H1 (cell line): ENCODE measurements around the gene HRH3. TPM values are rescaled to one million over a fixed set of nuclear protein-coding genes. Genes with fewer than 3 reads are reported as not detected.

Source experiments
- BCL11A ChIP-seq, 2 experiments: IDR thresholded peaks; one replicate each; pipeline ENCODE4 v1.6.1; 2011; ENCODE audit warnings: low read depth in 2 of 2, low read length in 2 of 2, mild to moderate bottlenecking in 2 of 2
- CBX5 ChIP-seq: fragments of 300-800, 300-1000 bp; sonication (generic); IDR thresholded peaks from 2 replicates; pipeline ENCODE4 v1.7.1; 2016; ENCODE audit warnings: antibody characterized with exemption, low read length, low read depth
- HDAC6 ChIP-seq: IDR thresholded peaks from one replicate; pipeline ENCODE4 v1.7.1; 2012; ENCODE audit warnings: low read depth, mild to moderate bottlenecking, inconsistent platforms, low read length, moderate library complexity
- NANOG ChIP-seq: IDR thresholded peaks from 2 replicates; pipeline ENCODE4 v1.6.1; 2011; ENCODE audit warnings: low read length, low read depth, mild to moderate bottlenecking, inconsistent platforms; ENCODE audit not compliant: insufficient read depth, poor library complexity, severe bottlenecking
- PHF8 ChIP-seq: fragments of 200-600 bp; sonication (generic); conservative IDR thresholded peaks from 2 replicates; pipeline ENCODE4 v1.7.1; 2012; ENCODE audit warnings: low read depth, mild to moderate bottlenecking, inconsistent platforms, low read length, moderate library complexity
- RBBP5 ChIP-seq: IDR thresholded peaks from 2 replicates; pipeline ENCODE4 v1.7.1; 2012; ENCODE audit warnings: low read depth, mild to moderate bottlenecking, inconsistent platforms, low read length, moderate library complexity, borderline replicate concordance
- polyA plus RNA-seq, 7 experiments: library from polyadenylated mRNA; depleted of rRNA in 3 of 7; stranded (reverse) in 5 of 7; unstranded in 2 of 7; fragments of >200 nt in 5 of 7; fragments of 200-250 nt in 2 of 7; gene quantifications; 1 replicate in 5 of 7; 2 replicates in 1 of 7; 4 replicates in 1 of 7; pipeline versions ENCODE4 v1.2.1 to v1.2.3, GENCODE V29; 2011 to 2013; ENCODE audit warnings: missing spikeins in 2 of 7, mixed read lengths in 2 of 7
- total RNA-seq: library from RNA; stranded (reverse); fragmentation: NEBNext Ultra II Directional; extraction: Animal tissue kit (Norgen Biotek cat#: 25700); gene quantifications from 2 replicates; pipeline ENCODE4 v1.2.1, GENCODE V29; 2021
- TF ChIP-seq, protein P1 (sequence below): fragments of 300-600 bp; sonication (generic); IDR thresholded peaks from 2 replicates; pipeline ENCODE4 v1.7.1; 2012; ENCODE audit warnings: low read length, moderate library complexity, mild to moderate bottlenecking, inconsistent platforms; ENCODE audit not compliant: insufficient replicate concordance
- TF ChIP-seq, protein P2 (sequence below): IDR thresholded peaks from 2 replicates; pipeline ENCODE4 v1.6.1; 2012; ENCODE audit warnings: inconsistent platforms

HRH3 gene
- total and polyA plus RNA-seq, 2 of the 8 experiments (the other 6 are each of a cell fraction or from before 2014, with no cell fraction given) = 2.0 to 4.5 TPM

DNA sequence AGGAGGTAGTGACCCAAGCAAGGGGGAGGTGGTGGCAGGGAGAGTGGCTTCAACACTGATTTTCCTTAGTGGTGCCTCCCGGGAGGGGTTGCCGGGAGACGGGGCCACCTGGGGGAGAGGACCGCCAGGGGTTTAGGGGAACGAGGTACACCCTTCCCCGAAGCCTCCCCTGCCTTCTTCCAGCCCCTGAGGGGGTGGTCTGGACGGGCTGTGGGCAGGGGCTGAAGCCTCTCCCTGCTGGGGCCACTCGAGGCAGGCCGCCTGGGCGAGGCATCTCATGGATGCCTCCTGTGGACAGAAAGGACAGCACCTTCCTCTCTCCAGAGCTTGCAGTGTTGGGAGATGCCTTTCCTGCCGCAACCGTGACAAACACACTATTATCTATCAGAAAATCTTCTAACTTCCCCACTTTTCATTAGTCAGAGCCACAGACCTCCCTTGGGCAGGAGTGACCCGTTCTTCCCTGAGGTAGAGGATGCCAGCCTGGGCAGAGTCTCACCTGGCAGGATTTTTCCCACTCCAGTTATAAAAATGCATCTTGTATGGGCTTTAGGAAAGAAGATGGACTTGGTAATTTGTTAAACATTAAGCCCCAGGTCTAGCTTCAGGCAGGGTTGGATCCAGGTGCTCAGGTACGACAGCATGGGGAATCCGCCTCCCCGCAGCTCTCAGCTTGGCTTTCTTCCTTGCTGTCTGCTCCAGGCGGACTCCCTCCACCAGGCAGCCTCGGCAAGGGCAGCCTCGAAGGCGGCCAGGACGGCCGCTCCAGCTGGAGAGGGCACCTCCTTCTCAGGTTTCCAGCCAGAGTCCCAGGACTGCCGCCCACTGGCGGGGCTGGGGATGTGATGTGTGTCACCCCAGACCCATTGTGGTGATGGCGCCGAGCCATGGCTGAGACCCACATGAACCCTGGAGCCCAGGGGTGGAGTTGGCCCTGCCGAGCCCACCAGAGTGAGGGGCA, 11.0 kb downstream of the HRH3 start (continued):
- TF ChIP-seq, protein P1, sequence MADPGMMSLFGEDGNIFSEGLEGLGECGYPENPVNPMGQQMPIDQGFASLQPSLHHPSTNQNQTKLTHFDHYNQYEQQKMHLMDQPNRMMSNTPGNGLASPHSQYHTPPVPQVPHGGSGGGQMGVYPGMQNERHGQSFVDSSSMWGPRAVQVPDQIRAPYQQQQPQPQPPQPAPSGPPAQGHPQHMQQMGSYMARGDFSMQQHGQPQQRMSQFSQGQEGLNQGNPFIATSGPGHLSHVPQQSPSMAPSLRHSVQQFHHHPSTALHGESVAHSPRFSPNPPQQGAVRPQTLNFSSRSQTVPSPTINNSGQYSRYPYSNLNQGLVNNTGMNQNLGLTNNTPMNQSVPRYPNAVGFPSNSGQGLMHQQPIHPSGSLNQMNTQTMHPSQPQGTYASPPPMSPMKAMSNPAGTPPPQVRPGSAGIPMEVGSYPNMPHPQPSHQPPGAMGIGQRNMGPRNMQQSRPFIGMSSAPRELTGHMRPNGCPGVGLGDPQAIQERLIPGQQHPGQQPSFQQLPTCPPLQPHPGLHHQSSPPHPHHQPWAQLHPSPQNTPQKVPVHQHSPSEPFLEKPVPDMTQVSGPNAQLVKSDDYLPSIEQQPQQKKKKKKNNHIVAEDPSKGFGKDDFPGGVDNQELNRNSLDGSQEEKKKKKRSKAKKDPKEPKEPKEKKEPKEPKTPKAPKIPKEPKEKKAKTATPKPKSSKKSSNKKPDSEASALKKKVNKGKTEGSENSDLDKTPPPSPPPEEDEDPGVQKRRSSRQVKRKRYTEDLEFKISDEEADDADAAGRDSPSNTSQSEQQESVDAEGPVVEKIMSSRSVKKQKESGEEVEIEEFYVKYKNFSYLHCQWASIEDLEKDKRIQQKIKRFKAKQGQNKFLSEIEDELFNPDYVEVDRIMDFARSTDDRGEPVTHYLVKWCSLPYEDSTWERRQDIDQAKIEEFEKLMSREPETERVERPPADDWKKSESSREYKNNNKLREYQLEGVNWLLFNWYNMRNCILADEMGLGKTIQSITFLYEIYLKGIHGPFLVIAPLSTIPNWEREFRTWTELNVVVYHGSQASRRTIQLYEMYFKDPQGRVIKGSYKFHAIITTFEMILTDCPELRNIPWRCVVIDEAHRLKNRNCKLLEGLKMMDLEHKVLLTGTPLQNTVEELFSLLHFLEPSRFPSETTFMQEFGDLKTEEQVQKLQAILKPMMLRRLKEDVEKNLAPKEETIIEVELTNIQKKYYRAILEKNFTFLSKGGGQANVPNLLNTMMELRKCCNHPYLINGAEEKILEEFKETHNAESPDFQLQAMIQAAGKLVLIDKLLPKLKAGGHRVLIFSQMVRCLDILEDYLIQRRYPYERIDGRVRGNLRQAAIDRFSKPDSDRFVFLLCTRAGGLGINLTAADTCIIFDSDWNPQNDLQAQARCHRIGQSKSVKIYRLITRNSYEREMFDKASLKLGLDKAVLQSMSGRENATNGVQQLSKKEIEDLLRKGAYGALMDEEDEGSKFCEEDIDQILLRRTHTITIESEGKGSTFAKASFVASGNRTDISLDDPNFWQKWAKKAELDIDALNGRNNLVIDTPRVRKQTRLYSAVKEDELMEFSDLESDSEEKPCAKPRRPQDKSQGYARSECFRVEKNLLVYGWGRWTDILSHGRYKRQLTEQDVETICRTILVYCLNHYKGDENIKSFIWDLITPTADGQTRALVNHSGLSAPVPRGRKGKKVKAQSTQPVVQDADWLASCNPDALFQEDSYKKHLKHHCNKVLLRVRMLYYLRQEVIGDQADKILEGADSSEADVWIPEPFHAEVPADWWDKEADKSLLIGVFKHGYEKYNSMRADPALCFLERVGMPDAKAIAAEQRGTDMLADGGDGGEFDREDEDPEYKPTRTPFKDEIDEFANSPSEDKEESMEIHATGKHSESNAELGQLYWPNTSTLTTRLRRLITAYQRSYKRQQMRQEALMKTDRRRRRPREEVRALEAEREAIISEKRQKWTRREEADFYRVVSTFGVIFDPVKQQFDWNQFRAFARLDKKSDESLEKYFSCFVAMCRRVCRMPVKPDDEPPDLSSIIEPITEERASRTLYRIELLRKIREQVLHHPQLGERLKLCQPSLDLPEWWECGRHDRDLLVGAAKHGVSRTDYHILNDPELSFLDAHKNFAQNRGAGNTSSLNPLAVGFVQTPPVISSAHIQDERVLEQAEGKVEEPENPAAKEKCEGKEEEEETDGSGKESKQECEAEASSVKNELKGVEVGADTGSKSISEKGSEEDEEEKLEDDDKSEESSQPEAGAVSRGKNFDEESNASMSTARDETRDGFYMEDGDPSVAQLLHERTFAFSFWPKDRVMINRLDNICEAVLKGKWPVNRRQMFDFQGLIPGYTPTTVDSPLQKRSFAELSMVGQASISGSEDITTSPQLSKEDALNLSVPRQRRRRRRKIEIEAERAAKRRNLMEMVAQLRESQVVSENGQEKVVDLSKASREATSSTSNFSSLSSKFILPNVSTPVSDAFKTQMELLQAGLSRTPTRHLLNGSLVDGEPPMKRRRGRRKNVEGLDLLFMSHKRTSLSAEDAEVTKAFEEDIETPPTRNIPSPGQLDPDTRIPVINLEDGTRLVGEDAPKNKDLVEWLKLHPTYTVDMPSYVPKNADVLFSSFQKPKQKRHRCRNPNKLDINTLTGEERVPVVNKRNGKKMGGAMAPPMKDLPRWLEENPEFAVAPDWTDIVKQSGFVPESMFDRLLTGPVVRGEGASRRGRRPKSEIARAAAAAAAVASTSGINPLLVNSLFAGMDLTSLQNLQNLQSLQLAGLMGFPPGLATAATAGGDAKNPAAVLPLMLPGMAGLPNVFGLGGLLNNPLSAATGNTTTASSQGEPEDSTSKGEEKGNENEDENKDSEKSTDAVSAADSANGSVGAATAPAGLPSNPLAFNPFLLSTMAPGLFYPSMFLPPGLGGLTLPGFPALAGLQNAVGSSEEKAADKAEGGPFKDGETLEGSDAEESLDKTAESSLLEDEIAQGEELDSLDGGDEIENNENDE = no peak
- TF ChIP-seq, protein P2, sequence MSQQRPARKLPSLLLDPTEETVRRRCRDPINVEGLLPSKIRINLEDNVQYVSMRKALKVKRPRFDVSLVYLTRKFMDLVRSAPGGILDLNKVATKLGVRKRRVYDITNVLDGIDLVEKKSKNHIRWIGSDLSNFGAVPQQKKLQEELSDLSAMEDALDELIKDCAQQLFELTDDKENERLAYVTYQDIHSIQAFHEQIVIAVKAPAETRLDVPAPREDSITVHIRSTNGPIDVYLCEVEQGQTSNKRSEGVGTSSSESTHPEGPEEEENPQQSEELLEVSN = no peak
- no peak for TF ChIP-seq PHF8
- no peak for TF ChIP-seq RBBP5
- TF ChIP-seq HDAC6 = no peak
- TF ChIP-seq BCL11A (IDR thresholded peaks at IDR 0.05; ENCODE audit: low read depth in 2 of 2, low read length in 2 of 2) = no peak
- no peak for TF ChIP-seq CBX5
- no peak for TF ChIP-seq NANOG
